Fibroblast of skin of right quadriceps (primary cell): ENCODE results near the gene FANCI.

Source experiments
- DNase-seq: peaks from one replicate; pipeline ENCODE4 v3.0.0-alpha.2; 2013

FANCI gene

DNA sequence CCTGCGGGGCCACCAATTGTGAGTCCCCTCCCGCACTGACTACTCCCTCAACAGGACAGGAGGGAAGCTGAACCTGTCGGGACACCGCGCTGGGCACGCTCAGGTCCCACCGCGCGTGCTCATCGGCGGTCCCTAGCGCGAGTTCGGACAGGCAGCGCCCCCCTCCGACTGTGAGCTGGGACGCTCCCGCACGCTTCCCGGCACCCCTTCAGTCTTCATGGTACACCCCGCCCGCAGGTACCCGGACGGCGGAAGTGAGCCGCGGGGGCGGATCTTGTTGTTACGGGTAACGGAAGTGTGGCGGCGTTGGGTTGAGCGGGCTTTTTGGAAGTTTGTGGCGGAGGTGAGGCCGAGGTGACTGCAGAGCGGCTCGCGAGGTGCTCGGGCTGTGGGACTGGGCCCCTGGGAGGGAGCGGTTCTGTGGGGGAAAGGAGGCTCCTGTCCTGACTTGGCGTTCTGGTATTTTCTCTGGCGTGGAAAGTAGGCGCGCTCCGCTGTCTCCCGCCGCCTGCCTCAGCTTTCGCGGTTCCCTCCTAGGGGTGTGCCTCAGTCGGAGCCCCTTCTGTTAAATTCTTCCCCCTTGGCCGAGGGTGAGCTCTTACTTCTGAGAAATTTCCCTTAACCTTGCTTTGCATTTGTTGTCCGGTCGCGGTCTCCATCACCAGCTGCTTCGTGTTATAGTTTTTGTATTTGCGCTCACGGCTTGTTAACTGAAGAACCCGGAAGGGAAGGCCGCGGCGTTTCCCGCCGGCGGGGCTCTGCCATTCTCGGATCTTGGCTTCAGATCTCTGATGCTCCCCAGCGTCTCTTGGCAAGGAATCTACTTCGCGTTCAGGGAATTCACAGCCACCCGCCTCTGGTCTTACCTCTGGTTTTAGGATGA is at the start of gene FANCI:
TSS of gene FANCI (plus strand) at position 289 of the 883 bp plus-strand sequence. CDS start 3,669 bp downstream, outside the sequence.
- peak; percentile 91 for DNase-seq

DNA sequence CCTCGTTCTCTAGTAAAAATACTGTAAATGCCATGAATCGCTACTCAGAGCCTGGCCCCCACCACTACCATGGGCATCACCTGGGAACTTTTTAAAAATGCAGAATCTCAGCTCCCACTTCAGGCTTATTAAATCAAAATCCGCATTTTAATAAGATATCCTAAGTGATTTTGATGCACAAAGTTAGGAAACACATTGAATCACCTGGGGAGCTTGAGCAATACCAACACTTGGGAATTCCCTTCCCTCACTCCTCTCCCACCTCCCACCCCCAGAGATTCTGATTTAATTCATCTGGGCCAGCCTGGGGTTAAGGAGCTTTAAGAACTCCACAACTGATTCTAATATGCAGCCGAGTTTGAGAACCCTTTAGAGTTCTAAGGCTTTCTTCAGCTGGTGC is 49.2 kb upstream of the FANCI start:
- DNase-seq: no peak

DNA sequence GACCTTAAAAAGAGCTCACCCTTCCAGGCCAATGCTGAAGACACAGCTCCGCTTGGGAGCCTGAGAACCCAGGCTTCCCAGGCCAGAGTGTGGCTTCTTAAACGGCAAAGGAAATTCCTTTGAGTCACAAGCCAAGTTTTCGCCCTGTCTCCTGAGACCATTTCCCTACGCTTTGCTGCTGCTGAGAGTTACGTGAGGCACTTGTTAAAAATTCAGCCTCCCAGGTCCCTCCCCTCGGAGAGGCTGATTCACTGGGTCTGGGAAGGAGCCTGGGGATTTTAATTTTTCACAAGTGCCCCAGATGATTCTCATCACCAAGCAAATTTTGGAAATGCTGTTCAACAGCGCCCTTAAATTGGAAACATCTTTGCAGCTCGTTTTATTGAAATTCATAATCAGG is 47.9 kb upstream of the FANCI start:
- DNase-seq: peak; percentile 72

DNA sequence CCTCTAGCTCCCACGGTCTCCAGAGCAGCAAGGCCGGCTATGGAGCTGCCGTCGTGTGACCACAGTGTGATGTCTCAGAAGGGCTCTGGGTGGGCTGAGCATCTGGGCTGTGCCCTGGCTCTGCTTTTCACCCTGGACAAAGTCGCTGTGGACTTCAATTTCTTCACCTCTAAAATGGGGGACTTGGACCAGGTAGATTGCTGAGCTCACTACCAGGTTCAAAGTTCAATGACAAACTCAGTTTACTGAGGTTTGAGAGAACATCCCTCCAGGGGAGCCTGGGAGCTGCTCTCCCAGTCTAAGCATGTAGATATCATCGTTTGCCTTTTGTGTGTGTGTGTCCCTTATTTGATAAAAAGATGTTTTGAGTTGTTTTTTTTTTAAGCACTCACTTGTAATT is 47.5 kb upstream of the FANCI start:
- no peak for DNase-seq

GRCh38 chr15:89196994-89197393 is 46.8 kb upstream of the FANCI start:
- DNase-seq: no peak

- DNase-seq: no peak
These were observed 46.2 kb upstream of the FANCI start for GRCh38 chr15:89197503-89197971.

DNA sequence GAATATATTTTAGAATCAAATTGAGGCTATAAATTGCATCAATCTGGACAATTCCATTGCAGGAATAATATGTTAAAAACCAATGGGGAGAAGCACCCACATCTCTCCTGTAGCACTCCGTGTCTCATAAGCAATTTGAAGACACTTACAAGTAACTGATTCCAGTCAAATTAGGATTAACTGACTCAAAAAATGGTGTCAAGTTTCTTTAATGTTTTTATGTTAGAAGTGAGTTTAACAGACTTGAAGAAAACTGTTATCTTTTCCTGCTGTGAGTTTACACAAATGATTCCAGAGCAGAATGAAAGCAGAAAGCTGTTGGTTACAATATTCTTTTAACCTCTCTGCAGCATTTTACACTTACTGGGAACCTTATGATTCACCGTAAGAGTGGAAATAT is 45.6 kb upstream of the FANCI start:
- no peak for DNase-seq

DNA sequence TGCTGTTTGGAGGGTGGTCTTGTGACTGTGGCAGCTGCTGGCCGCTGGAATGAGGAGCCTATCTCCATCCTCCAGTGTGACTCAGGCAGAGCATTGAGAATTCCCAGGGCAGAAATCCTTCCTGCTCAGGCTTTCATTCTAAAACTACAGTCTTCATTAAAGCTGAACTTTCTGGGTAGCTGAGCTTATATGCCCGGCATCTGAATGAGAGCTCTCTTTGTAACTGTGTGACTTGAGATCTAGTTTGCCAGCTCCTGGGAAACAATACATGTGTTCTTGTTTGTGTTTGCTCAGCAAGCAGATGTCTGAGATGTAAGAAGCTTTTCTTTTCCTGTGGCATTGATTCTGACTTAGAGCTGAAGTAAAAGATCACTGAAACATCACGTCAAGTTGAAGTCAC is 44.8 kb upstream of the FANCI start:
- no peak for DNase-seq

DNA sequence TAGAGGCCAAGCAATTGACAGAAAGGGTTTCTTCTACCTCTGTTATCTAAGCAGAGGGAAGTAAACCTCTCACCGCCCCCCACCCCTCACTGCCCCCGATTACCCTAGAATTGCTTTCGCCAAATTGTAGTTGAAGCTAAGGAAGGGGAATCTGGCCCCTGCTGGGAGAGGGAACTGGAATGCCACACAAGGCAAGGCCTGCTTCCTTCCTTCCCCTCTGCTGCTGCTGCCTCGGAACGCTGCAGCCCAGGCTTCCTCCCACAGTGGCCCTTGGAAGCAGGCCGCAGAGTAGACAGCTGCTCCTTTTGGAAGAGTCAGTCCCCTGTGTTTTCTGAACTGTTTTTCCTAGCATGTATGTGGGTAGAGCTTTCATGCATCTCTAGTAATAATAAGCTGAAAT is 44.0 kb upstream of the FANCI start:
- no peak for DNase-seq

- DNase-seq: no peak
These were observed 43.6 kb upstream of the FANCI start for GRCh38 chr15:89200182-89200581.

- no peak for DNase-seq
These were observed 42.2 kb upstream of the FANCI start for GRCh38 chr15:89201465-89202005.

- DNase-seq: no peak
These were observed 40.0 kb upstream of the FANCI start for GRCh38 chr15:89203705-89204273.

DNA sequence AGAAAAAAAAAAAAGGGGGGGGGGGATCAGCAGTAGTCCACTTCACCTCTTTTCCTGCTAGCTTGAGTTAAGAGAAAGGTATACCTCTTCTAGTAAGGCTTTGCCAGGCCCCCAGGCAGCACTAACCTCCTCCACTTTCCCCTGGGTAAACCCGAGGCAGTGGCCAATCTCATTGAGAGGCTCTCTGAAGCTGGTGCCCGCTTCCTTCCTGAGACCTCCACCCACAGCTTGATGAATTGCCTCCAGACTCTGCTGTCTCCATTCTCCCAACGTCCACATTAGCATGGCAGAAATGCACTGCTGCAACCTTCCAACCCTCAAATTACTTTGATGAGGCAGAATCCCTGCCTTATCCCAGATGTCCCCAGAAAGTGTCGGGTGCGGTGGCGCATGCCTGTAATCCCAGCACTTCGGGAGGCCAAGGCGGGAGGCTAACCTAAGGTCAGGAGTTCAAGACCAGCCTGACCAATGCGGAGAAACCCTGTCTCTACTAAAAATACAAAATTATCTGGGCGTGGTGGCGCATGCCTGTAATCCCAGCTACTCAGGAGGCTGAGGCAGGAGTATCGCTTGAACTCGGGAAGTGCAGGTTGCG is 37.7 kb upstream of the FANCI start:
- no peak for DNase-seq

DNA sequence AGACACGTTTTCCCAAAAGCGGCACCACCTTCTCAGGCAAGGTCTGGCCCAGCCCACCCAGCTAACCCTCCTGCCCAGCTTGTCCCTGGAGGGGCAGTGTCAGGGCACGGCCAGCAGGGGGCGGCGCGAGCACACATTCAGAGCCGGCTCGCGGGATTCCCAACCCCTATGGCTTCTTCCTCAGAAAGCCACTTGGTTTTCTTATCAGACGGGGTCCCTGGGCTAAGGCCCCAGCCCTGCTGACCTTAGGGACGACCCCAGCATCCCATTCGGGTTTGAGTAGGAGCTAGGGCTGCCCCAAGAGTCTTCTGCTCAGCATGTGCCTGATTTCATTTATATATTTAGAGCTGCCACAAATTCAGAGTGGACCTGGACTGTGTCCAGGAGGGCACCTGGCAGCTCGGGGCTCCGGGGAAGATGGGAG is 36.9 kb upstream of the FANCI start:
- peak; percentile 64 for DNase-seq

DNA sequence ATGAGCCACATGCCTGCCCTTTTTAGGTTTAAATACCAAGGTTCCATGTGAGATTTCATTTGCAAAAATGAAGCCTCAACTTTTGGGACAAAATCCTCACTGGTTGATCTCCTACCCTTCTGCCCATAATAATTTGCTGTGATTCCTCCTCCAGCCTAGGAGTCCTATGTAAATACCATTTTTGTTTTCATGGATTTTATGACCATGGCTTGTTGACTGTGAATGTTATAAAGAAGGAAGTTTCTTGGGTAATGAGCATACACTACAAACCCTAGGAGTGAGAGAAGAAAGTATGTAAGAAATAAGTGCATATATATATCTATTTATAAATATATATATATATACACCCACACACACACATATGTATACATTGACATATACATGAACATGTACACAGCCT is 35.5 kb upstream of the FANCI start:
- DNase-seq: no peak

- no peak for DNase-seq
These were observed 34.7 kb upstream of the FANCI start for GRCh38 chr15:89209057-89209456.

- DNase-seq: no peak
These were observed 32.1 kb upstream of the FANCI start for GRCh38 chr15:89211678-89212170.

- no peak for DNase-seq
These were observed 28.2 kb upstream of the FANCI start for GRCh38 chr15:89215627-89216026.

DNA sequence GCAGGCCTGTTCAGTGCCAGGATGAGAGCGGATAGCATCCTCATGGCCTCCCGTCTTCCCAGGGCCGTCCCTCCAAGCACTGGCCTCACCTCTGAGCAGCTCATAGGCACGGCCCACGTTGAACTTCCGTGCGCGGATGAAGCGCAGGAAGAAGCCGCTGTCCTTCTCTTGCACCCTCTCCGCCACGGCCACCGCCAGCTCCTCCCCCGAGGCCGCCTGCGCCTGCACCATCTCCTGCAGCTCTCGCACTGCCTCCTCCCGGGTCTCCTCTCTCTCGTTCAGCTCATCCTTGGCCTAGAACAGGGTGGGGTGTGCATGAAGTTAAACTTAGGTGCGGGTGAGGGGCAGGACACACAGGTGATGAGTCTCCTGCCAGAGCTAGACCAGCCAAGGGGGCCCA is 26.7 kb upstream of the FANCI start:
- no peak for DNase-seq

- DNase-seq: no peak
These were observed 25.9 kb upstream of the FANCI start for GRCh38 chr15:89217686-89218376.

DNA sequence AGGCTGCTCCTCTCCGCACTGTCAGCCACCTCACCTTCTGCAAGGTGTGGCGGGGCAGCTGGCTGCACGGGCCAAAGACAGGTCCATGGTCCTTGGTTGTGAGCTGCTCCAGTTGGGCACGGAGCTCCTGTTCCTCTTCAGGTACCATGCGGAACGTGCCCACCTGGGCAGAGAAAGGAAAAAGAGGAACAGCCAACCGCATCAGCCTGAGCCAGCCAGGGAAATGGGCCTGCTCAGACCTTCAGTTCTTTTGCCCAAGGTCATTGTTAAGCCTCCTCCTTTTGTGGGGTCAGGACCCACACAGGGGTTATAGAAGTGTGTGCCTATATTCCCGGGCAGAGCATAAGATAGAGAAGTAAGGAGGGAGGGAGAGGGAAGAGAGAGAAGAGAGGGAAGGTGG is 25.2 kb upstream of the FANCI start:
- no peak for DNase-seq

- no peak for DNase-seq
These were observed 22.2 kb upstream of the FANCI start, which contains the start of gene RLBP1 for GRCh38 chr15:89221543-89221942. Gene RLBP1, minus strand, starts transcription at chr15:89221579. Its CDS starts 2,604 bp downstream, at chr15:89218975.

GRCh38 chr15:89225588-89225987 is 18.2 kb upstream of the FANCI start:
- DNase-seq: no peak
